GM19467 (cell line): ENCODE measurements around the gene TGFBR2.

Source experiments
- ATAC-seq: cut with Tn5 transposase; IDR thresholded peaks from one replicate; pipeline ENCODE4 v1.9.1; 2021; ENCODE audit warnings: mild to moderate bottlenecking, moderate library complexity; ENCODE audit not compliant: unreplicated experiment

Gene TGFBR2

DNA sequence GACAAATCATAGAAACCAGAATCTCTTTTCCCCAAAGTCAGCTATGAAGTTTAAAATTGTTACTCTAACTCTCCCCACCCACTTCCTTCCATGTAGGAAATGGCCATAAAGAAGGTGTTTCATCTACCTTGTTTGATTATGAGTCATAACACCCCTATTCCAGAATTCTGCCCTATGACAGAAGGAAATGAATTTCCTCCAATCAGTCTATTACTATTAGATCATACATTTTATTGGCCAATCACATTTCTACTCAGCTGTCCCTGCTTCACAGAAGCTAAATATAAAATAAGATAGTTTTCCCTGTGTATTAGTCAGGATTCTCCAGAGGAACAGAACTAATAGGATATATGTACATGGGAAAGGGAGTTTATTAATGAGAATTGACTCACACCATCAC lies 102.1 kb downstream of the TGFBR2 start:
- ATAC-seq, result no peak

- ATAC-seq, result no peak
Observed at GRCh38 chr3:30710017-30710416, 103.6 kb downstream of the TGFBR2 start.

- no peak for ATAC-seq
Observed at GRCh38 chr3:30711151-30711550, 104.8 kb downstream of the TGFBR2 start.

DNA sequence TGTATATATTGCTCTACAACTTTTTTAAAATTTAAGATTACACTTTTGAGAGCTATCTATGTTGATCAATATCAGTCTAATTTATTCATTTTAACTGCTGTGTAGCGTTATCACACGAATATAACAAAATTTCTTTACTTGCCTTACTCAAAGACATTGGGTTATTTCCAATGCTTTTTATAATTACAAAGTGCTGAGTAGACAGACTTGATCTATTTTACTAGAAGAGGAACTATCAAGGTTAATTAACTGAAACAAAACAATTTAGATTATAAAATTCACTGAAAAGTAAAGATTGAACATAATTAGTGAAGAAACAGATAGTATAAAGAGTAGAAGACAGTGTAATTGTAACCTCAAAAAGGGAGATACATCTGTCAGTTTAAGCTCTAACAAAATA lies 105.5 kb downstream of the TGFBR2 start:
- ATAC-seq, result no peak

- ATAC-seq, result no peak
Observed at GRCh38 chr3:30712991-30713390, 106.6 kb downstream of the TGFBR2 start.

DNA sequence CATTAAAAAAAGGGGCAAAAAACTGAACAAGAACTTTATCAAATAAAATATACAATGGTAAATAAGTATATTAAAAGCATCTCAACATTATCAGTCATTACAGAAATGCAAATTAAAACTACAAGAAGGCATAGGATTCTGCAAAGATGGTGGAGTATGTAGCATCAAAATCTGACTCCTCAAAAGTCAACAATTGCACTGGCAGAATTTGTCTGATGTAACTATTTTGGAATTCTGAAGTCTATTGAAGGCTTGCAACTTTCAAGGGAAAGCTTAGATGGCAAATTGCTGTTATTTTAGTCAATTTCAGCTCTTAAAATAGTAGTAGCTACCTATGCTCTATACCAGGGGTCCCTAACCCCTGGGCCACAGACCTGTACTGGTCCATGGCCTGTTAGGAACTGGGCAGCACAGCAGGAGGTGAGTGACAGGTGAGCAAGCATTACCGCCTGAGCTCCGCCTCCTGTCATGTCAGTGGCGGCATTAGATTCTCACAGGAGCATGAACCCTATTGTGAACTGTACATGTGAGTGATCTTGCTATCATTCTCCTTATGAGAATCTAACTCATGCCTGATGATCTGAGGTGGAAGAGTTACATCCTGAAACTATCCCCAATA lies 107.6 kb downstream of the TGFBR2 start:
- ATAC-seq, result no peak

- no peak for ATAC-seq
Observed at GRCh38 chr3:30719536-30719935, 113.1 kb downstream of the TGFBR2 start.

GRCh38 chr3:30720586-30721313 lies 114.3 kb downstream of the TGFBR2 start:
- ATAC-seq, result no peak

- no peak for ATAC-seq
Observed at GRCh38 chr3:30721314-30721634, 114.9 kb downstream of the TGFBR2 start.

- no peak for ATAC-seq
Observed at GRCh38 chr3:30723211-30723610, 116.8 kb downstream of the TGFBR2 start.

DNA sequence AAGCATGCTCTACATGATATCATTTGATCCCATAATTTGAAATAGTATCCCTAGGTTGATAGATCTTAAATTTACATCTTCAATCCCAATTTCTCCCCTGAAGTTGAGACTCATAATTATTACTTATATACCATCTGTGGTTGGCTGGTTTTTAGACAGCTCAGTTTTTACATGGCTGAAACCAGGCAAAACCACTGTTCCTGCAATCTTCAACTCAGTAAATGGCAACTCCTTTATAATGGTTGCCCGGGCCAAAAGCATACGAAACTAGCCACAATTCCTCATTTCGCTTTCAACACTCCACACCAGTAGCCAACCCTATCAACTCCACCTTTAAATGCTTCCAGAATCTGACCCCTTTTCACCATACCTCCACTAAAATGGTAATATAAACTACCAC lies 118.5 kb downstream of the TGFBR2 start:
- ATAC-seq, result no peak

GRCh38 chr3:30728143-30728542 lies 121.7 kb downstream of the TGFBR2 start:
- ATAC-seq, result no peak

DNA sequence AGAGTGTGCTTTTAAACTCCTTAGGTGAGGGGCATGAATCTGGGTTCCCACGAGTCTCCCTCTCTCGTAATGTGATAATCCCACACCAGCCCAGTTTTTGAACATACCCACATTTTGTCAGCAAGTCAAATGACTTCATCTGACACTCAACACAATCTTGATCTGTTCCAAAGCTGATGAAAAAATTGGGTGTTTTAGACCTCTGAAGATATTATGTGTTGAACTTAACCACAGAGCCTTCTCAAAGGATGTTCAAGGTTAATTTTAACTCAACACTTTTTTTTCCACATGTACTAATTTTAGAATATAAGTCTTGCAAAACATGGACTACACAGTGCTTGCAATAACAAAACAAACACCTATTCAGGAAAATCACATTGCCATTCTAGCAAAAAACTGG lies 123.1 kb downstream of the TGFBR2 start:
- no peak for ATAC-seq

DNA sequence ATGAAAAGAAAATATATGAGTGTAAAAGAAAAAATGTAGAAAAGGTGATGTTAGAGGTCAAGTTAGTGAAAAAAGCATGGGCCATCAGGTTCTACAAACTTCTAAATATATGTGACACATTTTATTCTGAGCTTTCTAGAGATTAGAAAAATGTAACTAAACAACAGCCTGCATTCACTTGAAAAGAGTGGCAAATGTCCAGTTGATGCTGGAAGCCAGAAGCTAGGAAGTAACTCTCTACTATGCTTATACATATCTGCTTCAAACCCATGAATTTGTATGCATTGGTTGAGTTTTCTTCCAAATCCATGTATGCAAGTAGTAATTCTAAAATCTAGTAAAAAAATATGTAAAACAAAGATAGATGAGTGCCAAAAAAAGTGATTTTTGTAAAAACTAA lies 123.5 kb downstream of the TGFBR2 start:
- no peak for ATAC-seq

GRCh38 chr3:30730967-30731366 lies 124.6 kb downstream of the TGFBR2 start:
- ATAC-seq, result no peak

DNA sequence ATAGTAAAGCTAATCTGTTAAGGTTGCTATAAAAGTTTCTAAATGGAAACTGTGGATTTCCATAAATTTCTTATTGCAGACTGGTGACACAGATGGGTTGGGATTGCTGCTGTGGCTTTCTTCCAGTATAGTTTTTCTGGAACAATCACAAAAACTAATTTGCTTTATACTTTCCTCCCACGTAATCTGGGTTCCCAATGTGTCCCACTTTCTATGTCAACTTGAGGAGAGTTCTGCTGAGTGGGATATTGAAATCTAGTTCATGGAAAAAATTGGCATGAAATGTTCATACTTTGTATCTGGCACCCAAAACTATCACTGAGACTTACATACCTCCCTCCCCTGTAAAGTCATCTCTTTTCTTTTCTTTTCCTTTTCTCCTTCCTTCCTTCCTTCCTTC lies 126.8 kb downstream of the TGFBR2 start:
- ATAC-seq, result no peak

DNA sequence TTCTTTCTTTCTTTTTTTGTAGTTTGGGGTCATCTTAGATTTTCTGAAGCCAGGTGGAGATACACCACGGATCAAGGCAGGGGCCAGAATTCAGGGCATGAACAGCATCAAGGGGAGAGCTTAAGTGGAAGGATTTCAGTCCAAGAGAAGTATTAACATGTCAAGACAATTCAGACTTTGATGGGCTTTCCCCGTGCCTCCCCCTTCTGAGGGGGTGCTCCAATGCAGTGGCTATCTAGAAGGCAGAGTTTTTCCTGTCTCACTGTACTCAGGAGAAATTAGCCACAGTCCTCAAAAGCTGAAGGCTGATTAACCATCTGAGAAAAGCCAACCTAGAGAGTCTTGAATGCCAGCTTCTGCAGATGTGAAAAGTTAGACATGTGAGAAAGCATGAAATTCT lies 127.3 kb downstream of the TGFBR2 start:
- no peak for ATAC-seq

GRCh38 chr3:30737743-30738499 lies 131.5 kb downstream of the TGFBR2 start:
- ATAC-seq, result no peak

DNA sequence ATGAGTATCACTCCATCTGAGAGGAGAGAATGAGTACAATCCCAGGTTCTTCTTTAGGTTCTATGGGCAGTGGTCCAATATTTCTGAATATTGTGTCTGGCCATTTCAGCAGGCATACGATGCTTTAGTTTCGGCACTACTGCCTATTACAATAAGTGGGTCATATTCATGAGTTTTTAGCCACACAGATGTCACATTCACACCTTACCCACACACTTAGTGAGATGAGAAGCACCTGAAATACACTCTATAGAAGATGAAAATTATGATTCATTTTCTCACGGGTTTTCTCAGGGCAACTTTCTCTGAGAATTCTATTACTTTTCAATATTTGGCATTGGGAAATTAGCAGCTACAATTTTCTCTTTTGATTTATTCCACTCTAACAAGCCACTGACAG lies 132.2 kb downstream of the TGFBR2 start:
- ATAC-seq, result no peak

DNA sequence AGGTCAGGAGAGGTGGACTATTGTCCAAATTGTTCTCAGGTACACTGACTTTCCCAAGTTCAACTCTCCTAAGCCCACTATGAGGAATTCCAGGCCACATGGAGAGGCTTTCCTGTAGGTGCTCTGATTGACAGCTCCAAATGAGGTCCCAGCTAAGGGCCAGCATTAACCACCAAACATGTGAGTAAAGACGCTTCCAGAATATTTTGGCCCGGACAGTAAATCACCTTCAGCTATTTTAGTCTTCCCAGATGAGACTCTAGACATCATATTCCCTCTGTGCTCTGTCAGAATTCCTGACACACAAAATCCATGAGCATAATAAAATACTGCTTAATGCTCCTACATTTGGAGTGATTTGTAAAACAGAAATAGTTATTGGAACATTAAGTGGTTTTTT lies 135.5 kb downstream of the TGFBR2 start:
- ATAC-seq, result no peak

DNA sequence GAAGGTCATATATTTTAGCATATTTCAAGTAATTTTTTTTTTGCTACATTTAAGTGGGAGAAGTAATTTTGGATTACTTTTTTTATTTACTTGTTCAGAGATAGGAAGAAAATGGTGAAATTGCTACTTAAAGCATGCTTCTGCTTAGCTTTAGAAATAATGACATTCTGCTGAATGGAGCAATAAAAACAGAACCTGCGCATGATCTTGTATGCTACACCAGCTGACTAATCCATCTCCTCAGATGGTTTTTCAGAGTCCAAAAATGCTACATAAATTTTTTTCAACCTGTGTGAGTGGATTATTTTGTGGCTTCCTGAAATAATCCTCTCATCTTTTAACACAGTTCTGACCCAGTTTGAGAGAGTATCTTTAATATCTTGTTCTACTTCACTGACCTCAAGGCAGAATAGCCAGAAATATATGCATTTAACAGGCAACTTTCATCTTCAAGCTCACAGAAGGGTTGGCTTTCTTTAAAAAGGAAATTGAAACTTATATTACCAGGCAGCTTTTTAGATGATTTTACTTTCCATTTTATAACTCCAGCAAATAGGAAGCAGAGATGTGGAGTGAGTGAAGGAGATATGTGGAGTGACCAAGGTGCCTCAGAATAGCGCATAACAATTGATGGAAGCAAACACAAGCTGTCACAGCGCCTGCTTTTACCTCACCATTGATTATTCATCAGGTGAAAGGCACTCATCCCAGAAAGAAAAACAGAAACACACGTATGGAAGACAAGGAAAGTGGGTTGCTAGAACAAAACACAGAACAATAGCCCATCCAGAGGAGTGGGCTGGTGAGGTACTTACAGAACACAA lies 136.6 kb downstream of the TGFBR2 start:
- ATAC-seq, result no peak
